Aorta (tissue), 5 donors: ENCODE measurements around the gene TRDMT1. TPM values are rescaled to one million over a fixed set of nuclear protein-coding genes. Genes with fewer than 3 reads are reported as not detected.

Experiments
- ATAC-seq: fragments of 200-7000 bp; cut with Tn5 transposase; one replicate; pipeline ENCODE4 v1.9.1; 2022; ENCODE audit warnings: moderate library complexity; ENCODE audit not compliant: low FRiP score
- DNase-seq, 2 donors: peaks; one replicate each; pipeline ENCODE4 v3.0.0-alpha.2; 2020
- H3K27ac ChIP-seq, 2 donors: one replicate each; pipeline ENCODE4 v1.5.1; 2013; ENCODE audit warnings: low read length in 2 of 2, mild to moderate bottlenecking in 2 of 2, moderate library complexity in 2 of 2, control low read depth in 1 of 2, inconsistent platforms in 1 of 2, low read depth in 1 of 2
- H3K27me3 ChIP-seq, 2 donors: one replicate each; pipeline ENCODE4 v1.6.1; 2013; ENCODE audit warnings: control low read depth in 1 of 2, low read length in 1 of 2, mild to moderate bottlenecking in 1 of 2, moderate library complexity in 1 of 2; ENCODE audit not compliant: insufficient read depth in 2 of 2, control insufficient read depth in 1 of 2
- H3K36me3 ChIP-seq, 2 donors: one replicate each; pipeline ENCODE4 v1.6.1; 2013; ENCODE audit warnings: control low read depth in 1 of 2, low read length in 1 of 2, mild to moderate bottlenecking in 1 of 2; ENCODE audit not compliant: insufficient read depth in 2 of 2, control insufficient read depth in 1 of 2
- H3K4me1 ChIP-seq, 2 donors: one replicate each; pipeline ENCODE4 v1.6.1; 2013; ENCODE audit warnings: low read length in 2 of 2, control low read depth in 1 of 2, mild to moderate bottlenecking in 1 of 2, moderate library complexity in 1 of 2; ENCODE audit not compliant: insufficient read depth in 2 of 2, control insufficient read depth in 1 of 2
- H3K4me3 ChIP-seq, 2 donors: one replicate each; pipeline ENCODE4 v1.5.1; 2013; ENCODE audit warnings: low read length in 2 of 2, control low read depth in 1 of 2, mild to moderate bottlenecking in 1 of 2
- H3K9me3 ChIP-seq: one replicate; pipeline ENCODE4 v1.6.1; 2013; ENCODE audit warnings: mild to moderate bottlenecking, low read length; ENCODE audit not compliant: control insufficient read depth
- WGBS, 2 donors: extraction: QIAGEN DNeasy Blood & Tissue Kit; methylation state at CpG; one replicate each; pipeline ENCODE4 v1.1.7; 2013; 5-methylcytosine and 5-hydroxymethylcytosine counted together
- intact Hi-C, 2 donors: fragments of 100-400 bp; cut with DNase I; formaldehyde crosslinking; loops; one replicate each; pipeline versions ENCODE4 v1.14.2 to v1.15.0; 2022
- polyA plus RNA-seq, 2 donors: library from polyadenylated mRNA; stranded (reverse); fragments of 200-250 nt; gene quantifications; one replicate each; pipeline ENCODE4 v1.2.3, GENCODE V29; 2013
- total RNA-seq, 2 donors: library from RNA; stranded (reverse); fragmentation: NEBNext Ultra II Directional; extraction: Animal tissue kit (Norgen Biotek cat#: 25700); gene quantifications; one replicate each; pipeline ENCODE4 v1.2.1, GENCODE V29; 2021
- donor health status: healthy with polysubstance abuse.
- donor health status: Bipolar disorder and iron deficiency.
- donor health status: DM: no; HTN: no; CAD: no.
- donor health status: DM: no; HTN: no; CAD: no.
- donor health status: DM: yes; HTN: yes; CAD: no.

The TRDMT1 gene
- total and polyA plus RNA-seq, 4 donors, result 4.8 to 15.2 (median 9.3) TPM

DNA sequence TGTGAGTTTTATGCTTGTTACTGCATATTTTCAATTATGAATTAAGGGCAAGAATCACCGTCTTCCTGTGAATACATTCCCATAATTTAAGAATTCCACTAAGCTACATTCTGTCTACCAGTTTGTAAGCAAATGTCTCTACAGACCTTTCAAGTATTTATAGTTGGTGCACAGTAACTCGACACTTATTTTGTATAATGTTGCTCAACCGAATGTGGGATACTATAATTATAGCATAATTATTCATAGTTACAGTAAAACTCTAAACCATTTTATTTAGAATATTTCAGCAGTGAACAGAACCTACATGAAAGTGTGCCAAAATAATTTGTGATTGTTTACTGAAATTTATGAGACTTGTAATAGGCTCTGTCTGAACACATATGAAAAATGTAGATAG is 54.6 kb downstream of the TRDMT1 start:
- no peaks in the 10 kb centered on the region for H3K9me3 ChIP-seq
- no peaks in the 10 kb centered on the region for H3K27me3 ChIP-seq
- DNase-seq, result no peak
- WGBS, 2 donors, result 88 to 91% methylated on average over 3 of the region's 3 CpGs
- ATAC-seq, result no peak
- H3K36me3 ChIP-seq, result no peaks in the 10 kb centered on the region
- H3K27ac ChIP-seq, result no peak overlapping the region
- peaks cover 0 to 5% of the 10 kb centered on the region in 2 donors for H3K4me1 ChIP-seq
- H3K4me3 ChIP-seq, result no peak overlapping the region
- intact Hi-C loops, result no loop called here

DNA sequence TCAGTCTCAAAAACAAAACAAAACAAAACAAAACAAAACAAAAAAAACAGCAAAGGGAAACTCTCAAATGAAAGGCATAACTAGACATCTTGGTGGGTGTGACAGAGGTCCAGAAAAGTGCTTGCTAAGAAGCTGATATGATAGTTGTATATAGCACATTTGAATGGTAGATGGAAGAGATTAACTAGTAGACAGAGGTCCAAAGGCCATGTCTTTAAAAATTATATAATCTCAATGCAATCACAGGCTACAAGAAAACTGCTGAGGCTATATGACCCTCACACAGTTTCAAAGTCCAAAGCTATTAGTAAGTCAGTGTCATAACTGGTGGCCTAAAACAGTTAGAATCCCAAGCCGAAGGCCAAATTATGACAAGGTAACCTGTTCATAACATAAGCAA is 56.2 kb downstream of the TRDMT1 start:
- DNase-seq (no peak), ATAC-seq (no peak)
- peaks cover 0 to 5% of the 10 kb centered on the region in 2 donors for H3K4me1 ChIP-seq
- 97 to 99% methylated on average over 1 of the region's 1 CpG for WGBS, 2 donors
- H3K36me3 ChIP-seq, result no peaks in the 10 kb centered on the region
- H3K27ac ChIP-seq, result no peak overlapping the region
- no peaks in the 10 kb centered on the region for H3K9me3 ChIP-seq
- intact Hi-C loops, result no loop called here
- H3K4me3 ChIP-seq, result no peak overlapping the region
- H3K27me3 ChIP-seq, result no peaks in the 10 kb centered on the region

DNA sequence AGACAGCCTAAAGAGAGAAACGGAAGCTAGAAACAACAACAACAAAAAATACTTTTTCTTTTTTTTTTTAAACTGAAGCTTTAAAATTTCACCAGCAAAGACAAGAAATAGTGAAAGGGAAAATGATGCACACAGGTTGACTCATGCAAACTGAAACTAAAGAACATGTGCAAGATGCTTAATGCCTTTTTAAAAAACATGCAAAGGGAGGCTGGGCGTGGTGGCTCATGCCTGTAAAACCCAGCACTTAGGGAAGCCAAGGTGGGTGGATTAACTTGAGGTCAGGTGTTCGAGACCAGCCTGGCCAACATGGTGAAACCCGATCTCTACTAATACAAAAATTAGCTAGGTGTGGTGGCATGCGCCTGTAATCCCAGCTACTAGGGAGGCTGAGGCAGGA is 56.7 kb downstream of the TRDMT1 start:
- Histone ChIP-seq H3K27me3 (no peaks in the 10 kb centered on the region), H3K4me3 (no peak overlapping the region), H3K4me1 (peaks cover 0 to 5% of the 10 kb centered on the region in 2 donors), H3K36me3 (no peaks in the 10 kb centered on the region), H3K9me3 (no peaks in the 10 kb centered on the region), H3K27ac (no peak overlapping the region)
- ATAC-seq (no peak), DNase-seq (no peak)
- 90 to 91% methylated on average over 5 of the region's 5 CpGs for whole genome bisulfite sequencing, 2 donors
- intact Hi-C loops, result no loop called here

DNA sequence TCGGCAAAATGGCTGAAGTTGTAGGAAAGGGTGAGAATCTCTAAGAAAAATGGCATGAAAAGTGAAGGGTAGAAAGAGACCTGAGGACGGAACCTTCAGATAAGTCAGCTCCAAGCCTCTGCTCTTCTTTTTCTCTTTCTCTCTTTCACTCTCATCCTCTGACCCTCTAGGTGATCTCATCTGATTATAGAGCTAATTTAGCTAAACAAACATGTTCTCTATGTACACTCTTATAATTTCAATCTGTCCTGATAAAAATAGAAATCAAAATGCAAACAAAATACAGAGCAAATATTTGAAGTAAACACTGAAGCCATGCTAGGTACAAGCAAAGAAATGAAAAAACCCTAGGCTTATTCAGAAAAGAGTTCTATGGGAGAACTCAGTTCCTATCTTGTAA is 57.4 kb downstream of the TRDMT1 start:
- no peak overlapping the region for H3K27ac ChIP-seq
- H3K4me1 ChIP-seq, result peaks cover 0 to 8% of the 10 kb centered on the region in 2 donors
- H3K4me3 ChIP-seq, result no peak overlapping the region
- no peaks in the 10 kb centered on the region for H3K27me3 ChIP-seq
- H3K9me3 ChIP-seq, result no peaks in the 10 kb centered on the region
- intact Hi-C loops, result no loop called here
- 94% methylated on average over 2 of the region's 2 CpGs for WGBS, 2 donors
- H3K36me3 ChIP-seq, result no peaks in the 10 kb centered on the region
- DNase-seq (no peak), ATAC-seq (no peak)

DNA sequence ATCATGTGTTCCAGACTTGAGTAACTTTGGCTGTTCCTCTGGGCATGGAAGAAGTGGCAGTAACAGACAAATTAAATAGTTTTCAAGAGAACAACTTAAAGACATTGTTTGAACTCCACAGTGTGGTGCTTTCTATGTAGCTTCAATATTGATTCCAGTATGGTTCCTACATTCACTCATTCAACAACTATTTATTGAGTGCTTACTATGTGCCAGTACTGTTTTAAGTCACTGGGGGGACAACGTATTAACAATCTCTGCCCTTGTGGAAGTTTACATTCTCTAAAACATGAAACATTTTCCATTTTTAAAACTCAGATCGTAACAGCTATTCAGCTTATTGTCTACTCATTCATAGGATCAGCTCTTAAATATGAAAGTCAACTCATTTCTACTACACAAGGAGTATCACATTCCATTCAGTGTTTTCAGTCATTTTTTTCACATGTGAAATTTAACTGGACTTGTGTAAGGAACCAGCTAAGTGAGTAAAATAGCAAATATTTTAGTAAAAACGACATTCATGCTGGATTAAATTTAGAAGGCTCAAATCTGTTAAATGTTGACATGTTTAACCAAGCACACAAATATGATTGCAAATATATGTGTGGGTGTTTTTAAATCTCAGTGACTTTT is 58.3 kb downstream of the TRDMT1 start:
- ATAC-seq (no peak), DNase-seq (no peak)
- Histone ChIP-seq H3K9me3 (no peaks in the 10 kb centered on the region), H3K4me3 (no peak overlapping the region), H3K36me3 (no peaks in the 10 kb centered on the region), H3K27ac (no peak overlapping the region), H3K4me1 (peaks cover 0 to 8% of the 10 kb centered on the region in 2 donors), H3K27me3 (no peaks in the 10 kb centered on the region)
- WGBS, 2 donors, result 5 to 8% methylated on average over 3 of the region's 3 CpGs
- intact Hi-C loops, result no loop called here

DNA sequence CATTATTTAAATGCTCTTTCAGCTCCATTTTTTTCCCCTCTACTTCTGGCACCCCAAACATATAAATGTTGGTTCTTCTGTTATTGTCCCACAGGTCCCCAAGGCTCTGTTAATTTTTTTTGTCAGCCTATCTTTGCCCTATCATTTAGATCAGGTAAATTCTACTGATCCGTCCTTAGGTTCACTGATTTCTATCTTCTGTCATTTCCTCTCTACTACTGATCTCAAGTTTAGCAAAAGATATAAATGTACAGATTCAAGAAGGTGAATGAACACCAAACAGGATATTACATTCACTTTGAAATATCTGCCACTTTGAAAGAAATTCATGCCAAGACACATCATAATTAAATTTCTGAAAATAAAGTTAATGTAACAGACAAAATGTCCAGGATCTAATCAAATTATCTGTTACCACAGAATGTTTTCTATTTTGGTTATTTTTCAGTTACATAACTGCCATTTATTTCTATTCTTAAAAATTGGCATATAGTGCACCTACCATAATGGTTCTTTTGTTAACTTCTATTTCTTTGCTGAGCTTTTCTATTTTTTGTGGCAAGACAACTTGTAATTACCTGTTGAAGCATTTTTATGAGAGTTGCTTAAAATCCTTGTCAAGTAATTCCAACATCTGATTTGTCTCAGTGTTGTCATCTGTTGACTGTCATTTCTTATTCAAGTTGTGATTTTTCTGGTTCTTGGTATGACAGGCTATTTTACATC is 59.8 kb downstream of the TRDMT1 start:
- Histone ChIP-seq H3K4me3 (no peak overlapping the region), H3K36me3 (no peaks in the 10 kb centered on the region), H3K9me3 (no peaks in the 10 kb centered on the region), H3K27me3 (no peaks in the 10 kb centered on the region), H3K27ac (no peak overlapping the region), H3K4me1 (peaks cover 0 to 8% of the 10 kb centered on the region in 2 donors)
- WGBS, 2 donors, result 81 to 86% methylated on average over 1 of the region's 1 CpG
- ATAC-seq (no peak), DNase-seq (no peak)
- intact Hi-C loops, result no loop called here

DNA sequence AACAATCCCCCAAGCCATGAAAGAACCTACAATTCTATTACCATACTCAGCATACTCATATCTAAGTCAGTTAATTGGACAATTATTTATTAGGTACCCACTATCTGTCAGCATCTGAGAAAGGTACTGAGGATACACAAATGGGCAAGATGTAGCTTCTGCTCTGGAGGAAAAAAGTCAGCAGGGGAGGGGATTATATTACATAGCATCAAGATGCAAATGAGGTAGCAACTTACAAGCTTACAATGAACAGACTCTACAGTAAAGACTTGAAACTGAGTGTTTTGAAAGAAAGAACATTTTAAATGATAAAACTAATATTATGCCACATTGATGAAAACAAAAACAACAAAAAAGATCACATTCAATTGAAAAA is 61.1 kb downstream of the TRDMT1 start:
- Histone ChIP-seq H3K27ac (no peak overlapping the region), H3K27me3 (no peaks in the 10 kb centered on the region), H3K4me1 (peaks cover 0 to 8% of the 10 kb centered on the region in 2 donors), H3K9me3 (no peaks in the 10 kb centered on the region), H3K36me3 (no peaks in the 10 kb centered on the region), H3K4me3 (no peak overlapping the region)
- no peak for ATAC-seq
- no peak for DNase-seq
- intact Hi-C loops, result no loop called here

DNA sequence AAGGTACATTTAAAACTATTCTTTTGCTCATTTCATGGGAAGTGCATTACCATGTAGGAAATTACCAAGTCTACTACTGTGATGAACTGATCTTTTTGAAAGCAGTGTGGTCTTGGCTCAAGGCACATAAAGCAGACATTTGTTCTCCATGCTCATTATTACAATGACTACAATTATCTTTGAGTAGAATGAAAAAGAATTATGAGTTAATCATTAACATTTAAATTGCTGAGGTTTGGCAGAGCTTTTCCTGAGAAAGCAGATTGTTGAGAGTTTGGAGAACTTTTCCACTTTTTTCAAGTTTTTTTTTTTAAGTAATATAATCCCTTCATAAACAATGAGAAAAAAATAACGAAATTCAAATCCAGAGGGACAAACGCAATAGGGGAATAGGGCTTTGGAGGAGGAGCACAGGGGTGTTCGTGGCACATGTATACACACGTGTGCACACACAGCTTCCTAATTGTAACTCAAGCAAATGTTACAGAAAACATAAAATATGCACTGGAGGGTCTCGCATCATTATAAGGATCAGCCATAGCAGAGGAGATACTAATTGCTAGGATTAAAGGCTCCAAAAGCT is 62.9 kb downstream of the TRDMT1 start:
- Histone ChIP-seq H3K36me3 (no peaks in the 10 kb centered on the region), H3K9me3 (no peaks in the 10 kb centered on the region), H3K4me1 (peaks cover 0 to 8% of the 10 kb centered on the region in 2 donors), H3K27me3 (no peaks in the 10 kb centered on the region), H3K27ac (no peak overlapping the region), H3K4me3 (no peak overlapping the region)
- 77 to 79% methylated on average over 5 of the region's 5 CpGs for WGBS, 2 donors
- DNase-seq, result no peak
- intact Hi-C loops, result no loop called here
- no peak for ATAC-seq

DNA sequence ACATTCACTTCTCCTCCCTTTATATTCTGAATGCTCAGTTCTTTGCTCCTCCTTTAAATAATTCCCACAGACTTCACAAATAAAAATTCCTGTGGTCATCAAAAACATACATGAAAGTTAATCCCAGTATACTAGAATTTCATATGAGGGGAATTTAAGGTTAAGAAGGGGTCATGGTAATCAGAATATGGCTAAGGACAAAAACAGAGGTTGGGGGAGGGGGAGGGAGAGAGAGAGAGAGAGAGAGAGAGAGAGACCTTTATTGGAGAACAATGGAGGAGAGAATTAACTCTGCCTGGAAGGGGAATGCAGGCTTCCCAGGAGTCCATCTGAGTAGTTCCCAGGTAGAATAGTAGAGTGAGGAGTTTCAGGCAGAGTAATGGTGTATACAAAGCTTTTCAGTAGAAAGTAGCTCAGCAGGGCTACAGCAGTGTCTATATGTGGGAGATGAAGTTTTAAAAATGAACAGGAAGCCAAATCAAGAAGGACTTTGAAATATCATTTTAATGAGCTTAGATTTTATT is 66.7 kb downstream of the TRDMT1 start:
- ATAC-seq (no peak), DNase-seq (no peak)
- Histone ChIP-seq H3K27me3 (no peaks in the 10 kb centered on the region), H3K4me3 (no peak overlapping the region), H3K27ac (no peak overlapping the region), H3K4me1 (peaks cover 0 to 3% of the 10 kb centered on the region in 2 donors), H3K36me3 (no peaks in the 10 kb centered on the region), H3K9me3 (no peaks in the 10 kb centered on the region)
- intact Hi-C loops, result no loop called here
